ENCODE measurements around the gene PNPLA5. TPM values are rescaled to one million over a fixed set of nuclear protein-coding genes. Genes with fewer than 3 reads are reported as not detected.

Gene PNPLA5
- total RNA-seq, 4 donors from 2014 or later: 1.7 to 9.7 (median 4.8) TPM; not detected in 1

DNA sequence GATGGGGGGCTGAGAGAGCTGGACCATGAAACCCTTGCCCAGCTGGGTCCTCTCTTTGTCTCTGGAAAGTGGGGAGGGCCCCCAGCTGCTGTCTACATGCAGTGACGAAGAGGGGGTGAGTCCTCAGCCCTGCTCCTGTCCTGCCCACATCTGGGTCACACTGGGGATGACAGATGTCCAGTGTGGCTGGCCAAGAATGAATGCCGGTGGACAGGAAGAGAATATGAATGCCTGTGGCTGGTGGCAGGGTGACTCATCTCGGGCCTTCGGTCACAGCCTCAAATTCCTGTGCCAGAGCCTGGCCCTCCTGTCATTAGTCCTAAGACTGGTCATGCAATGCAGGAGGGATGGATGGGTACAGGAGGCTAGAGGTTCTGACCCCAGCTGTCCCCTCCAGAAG lies 29.6 kb upstream of the PNPLA5 start:
- DNase-seq (ENCODE audit: low spot score in 2 of 2): no peak
- intact Hi-C loops (cut with DNase I; ENCODE audit: low total_unique reads): no loop called here
- TF ChIP-seq POLR2A (IDR thresholded peaks at IDR 0.05): no peak
- TF ChIP-seq, protein P1, sequence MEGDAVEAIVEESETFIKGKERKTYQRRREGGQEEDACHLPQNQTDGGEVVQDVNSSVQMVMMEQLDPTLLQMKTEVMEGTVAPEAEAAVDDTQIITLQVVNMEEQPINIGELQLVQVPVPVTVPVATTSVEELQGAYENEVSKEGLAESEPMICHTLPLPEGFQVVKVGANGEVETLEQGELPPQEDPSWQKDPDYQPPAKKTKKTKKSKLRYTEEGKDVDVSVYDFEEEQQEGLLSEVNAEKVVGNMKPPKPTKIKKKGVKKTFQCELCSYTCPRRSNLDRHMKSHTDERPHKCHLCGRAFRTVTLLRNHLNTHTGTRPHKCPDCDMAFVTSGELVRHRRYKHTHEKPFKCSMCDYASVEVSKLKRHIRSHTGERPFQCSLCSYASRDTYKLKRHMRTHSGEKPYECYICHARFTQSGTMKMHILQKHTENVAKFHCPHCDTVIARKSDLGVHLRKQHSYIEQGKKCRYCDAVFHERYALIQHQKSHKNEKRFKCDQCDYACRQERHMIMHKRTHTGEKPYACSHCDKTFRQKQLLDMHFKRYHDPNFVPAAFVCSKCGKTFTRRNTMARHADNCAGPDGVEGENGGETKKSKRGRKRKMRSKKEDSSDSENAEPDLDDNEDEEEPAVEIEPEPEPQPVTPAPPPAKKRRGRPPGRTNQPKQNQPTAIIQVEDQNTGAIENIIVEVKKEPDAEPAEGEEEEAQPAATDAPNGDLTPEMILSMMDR (IDR thresholded peaks at IDR 0.05): no peak

DNA sequence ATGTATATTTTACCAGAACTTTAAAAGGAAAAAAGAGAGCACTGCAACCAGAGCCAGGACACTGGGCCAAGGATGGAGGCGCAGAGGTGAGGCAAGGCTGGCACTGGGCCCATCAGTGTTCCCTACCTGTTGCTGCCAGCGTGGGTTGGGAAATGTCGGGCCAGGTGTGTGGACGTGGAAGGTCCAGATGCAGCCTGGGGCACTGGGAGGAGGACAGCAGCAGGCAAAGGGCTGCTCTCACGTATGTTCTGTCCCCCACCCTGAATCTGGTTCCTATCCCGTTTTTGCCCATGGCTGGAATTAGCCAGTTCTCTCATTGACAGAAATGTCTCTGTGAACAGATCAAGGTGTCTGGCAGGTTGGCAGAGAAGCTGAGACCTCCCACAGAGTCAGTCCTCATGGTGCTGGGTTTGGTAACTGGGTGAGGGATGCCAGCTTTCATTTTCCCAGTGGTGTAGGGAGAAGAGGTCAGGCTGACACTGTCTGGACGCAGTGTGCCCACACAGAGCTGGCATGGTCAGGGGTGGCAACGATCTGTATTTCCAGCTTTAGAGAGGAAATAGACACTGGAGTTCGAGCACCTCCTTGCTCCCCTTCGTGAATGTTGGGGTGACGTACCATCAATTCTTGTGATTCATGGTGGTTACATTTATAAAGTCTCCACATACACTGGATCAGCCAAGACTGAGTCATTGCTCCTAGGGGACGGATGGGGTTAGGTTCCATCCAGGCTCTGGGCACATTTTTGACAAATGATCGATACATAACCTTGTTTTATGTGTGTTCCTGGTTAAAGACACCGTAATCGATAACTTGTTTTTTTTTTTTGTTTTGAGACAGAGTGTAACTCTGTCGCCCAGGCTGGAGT lies 27.5 kb upstream of the PNPLA5 start:
- H3K4me3 ChIP-seq (ENCODE audit: low read depth, poor library complexity, severe bottlenecking): no peak overlapping the region
- intact Hi-C loops (cut with DNase I; ENCODE audit: low total_unique reads): no loop called here
- no peak for DNase-seq (ENCODE audit: low spot score in 2 of 2)
- WGBS, 2 donors: 45 to 60% methylated on average over 16 of the region's 16 CpGs
- TF ChIP-seq POLR2A (IDR thresholded peaks at IDR 0.05): no peak
- TF ChIP-seq, protein P1 (IDR thresholded peaks at IDR 0.05): no peak

More for the DNA sequence above, 29.6 kb upstream of the PNPLA5 start:
- 67 to 73% methylated on average over 4 of the region's 4 CpGs for WGBS, 2 donors
- no peak overlapping the region for H3K4me3 ChIP-seq (ENCODE audit: low read depth, poor library complexity, severe bottlenecking)

DNA sequence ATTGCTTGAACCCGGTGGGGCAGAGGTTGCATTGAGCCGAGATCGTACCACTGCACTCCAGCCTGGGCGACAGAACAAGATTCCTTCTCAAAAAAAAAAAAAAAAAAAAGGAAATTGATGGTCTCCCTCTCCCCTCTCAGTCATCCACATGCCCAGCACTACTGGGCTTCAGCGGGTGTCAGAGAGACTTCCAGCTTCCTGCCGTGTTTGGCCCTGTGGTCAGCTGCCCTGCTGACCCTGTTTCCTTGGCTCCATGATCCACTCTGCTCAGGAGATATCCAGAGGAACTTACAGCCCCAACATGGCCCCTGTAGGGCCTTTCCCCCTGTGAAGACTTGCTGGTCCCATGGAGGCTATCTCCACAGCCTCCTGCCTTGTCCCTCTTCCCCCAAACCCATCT lies 25.7 kb upstream of the PNPLA5 start:
- intact Hi-C loops (cut with DNase I; ENCODE audit: low total_unique reads): no loop called here
- WGBS, 2 donors: 73 to 88% methylated on average over 6 of the region's 6 CpGs
- DNase-seq (ENCODE audit: low spot score in 2 of 2): no peak
- no peak for TF ChIP-seq POLR2A (IDR thresholded peaks at IDR 0.05)
- TF ChIP-seq, protein P1 (IDR thresholded peaks at IDR 0.05): no peak
- H3K4me3 ChIP-seq (ENCODE audit: low read depth, poor library complexity, severe bottlenecking): no peak overlapping the region

DNA sequence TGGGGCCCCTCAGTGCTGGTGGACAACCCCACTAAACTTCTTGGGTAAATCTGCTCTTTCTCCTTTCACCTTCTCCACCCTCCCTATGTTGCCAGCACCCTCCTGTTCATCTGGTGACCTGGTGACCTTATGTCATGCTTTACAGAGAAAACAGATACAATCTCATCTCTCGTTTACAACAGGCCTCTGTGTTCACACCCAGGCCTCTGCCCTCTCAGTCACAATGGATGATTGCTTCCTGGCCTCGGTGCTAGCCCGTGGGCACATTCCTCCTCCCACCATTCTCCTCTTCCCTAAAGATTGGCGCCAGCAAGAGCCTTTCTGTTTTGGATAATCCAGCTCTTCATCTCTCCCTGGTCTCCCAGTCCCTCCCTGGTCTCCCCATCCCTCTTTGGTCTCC lies 19.5 kb upstream of the PNPLA5 start:
- no peak overlapping the region for H3K4me3 ChIP-seq (ENCODE audit: low read depth, poor library complexity, severe bottlenecking)
- intact Hi-C loops (cut with DNase I; ENCODE audit: low total_unique reads): no loop called here
- DNase-seq (ENCODE audit: low spot score in 2 of 2): no peak
- TF ChIP-seq, protein P1 (IDR thresholded peaks at IDR 0.05): no peak
- no peak for TF ChIP-seq POLR2A (IDR thresholded peaks at IDR 0.05)
- WGBS, 2 donors: 19 to 21% methylated on average over 4 of the region's 4 CpGs

DNA sequence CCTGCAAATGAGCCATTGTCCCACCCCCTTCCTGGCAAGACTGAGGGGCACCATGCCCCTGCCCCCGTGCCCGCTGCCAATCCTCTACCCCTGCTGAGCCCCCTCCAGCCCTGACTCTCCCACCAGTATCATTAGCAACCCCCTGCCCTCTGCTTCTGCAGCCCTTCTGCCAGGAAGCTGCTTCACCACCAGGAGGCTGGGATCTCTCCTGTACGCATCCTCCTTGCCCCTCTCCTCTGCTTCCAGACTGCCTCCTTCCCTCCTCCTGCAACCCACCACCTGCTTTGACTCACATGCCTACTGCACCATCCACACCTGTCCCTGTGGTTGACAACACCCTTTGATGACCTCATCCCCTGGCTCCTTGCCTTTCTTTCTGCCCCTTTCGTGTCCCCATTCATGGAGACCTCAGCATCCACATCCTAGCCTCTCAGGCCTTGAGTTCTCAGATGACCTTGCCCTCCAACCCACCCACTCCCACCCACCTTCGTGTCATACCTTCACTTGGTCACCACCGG lies 18.4 kb upstream of the PNPLA5 start:
- DNase-seq (ENCODE audit: low spot score in 2 of 2): no peak
- intact Hi-C loops (cut with DNase I; ENCODE audit: low total_unique reads): no loop called here
- WGBS, 2 donors: 57 to 67% methylated on average over 6 of the region's 6 CpGs
- no peak for TF ChIP-seq POLR2A (IDR thresholded peaks at IDR 0.05)
- H3K4me3 ChIP-seq (ENCODE audit: low read depth, poor library complexity, severe bottlenecking): no peak overlapping the region

DNA sequence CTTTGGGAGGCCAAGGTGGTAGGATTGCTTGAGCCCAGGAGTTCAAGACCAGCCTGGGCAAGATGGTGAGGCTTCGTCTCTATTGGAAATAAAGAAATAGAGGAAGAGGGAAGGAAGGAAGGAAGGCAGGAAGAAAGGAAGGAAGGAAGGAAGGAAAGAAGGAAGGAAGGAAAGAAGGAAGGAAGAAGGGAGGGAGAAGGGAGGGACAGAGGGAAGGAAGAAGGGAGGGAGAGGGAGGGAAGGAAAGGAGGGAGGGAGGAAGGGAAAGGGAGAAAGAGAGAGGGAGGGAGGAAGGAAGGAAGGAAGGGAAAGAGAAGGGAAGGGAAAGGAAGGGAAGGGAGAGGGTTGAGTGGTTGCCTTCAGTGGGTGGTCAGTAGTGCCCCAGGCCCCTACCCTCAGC lies 17.9 kb upstream of the PNPLA5 start:
- intact Hi-C loops (cut with DNase I; ENCODE audit: low total_unique reads): no loop called here
- TF ChIP-seq POLR2A (IDR thresholded peaks at IDR 0.05): no peak
- TF ChIP-seq, protein P1 (IDR thresholded peaks at IDR 0.05): no peak
- H3K4me3 ChIP-seq (ENCODE audit: low read depth, poor library complexity, severe bottlenecking): no peak overlapping the region
- WGBS, 2 donors: 84 to 90% methylated on average over 1 of the region's 1 CpG
- DNase-seq (ENCODE audit: low spot score in 2 of 2): no peak
